H1 (cell line): ENCODE data around the gene DOK6. TPM values are rescaled to one million over a fixed set of nuclear protein-coding genes. Genes with fewer than 3 reads are reported as not detected.

ENCODE experiments used
- CTCF ChIA-PET: fragments of 300-600 bp; sonication (Branson Sonifier 250); formaldehyde crosslinking; loops from one replicate; lab custom pipeline; 2021; ENCODE audit not compliant: partially characterized antibody; lab: Charles Lee
- POLR2A ChIA-PET: fragments of 300-600 bp; sonication (Branson Sonifier 250); formaldehyde crosslinking; loops from one replicate; lab custom pipeline; 2021; ENCODE audit warnings: inconsistent platforms; ENCODE audit not compliant: partially characterized antibody; lab: Charles Lee
- DNase-seq, 2 experiments: peaks; one replicate each; pipeline versions ENCODE4 v3.0.0 to v3.0.0-alpha.2; 2010 to 2022; ENCODE audit warnings: low spot score in 2 of 2, low read depth in 1 of 2, mixed read lengths in 1 of 2
- FAIRE-seq: peaks from 2 replicates; lab custom pipeline; 2011; peaks lifted over from hg19 to GRCh38; lab: Jason Lieb, UNC
- H2AFZ ChIP-seq: 2 replicates; pipeline ENCODE4 v1.8.1; 2012; ENCODE audit warnings: low read length, inconsistent platforms
- H2AK5ac ChIP-seq: 2 replicates; pipeline ENCODE4 v1.6.1; 2013; ENCODE audit warnings: low read depth, low read length
- H2BK120ac ChIP-seq: replicated peaks from 2 replicates; pipeline ENCODE3; 2013; ENCODE audit warnings: low read depth, low read length, inconsistent platforms
- H2BK12ac ChIP-seq: 2 replicates; pipeline ENCODE4 v1.6.1; 2013; ENCODE audit warnings: low read depth, low read length
- H2BK15ac ChIP-seq: 2 replicates; pipeline ENCODE4 v1.6.1; 2013; ENCODE audit warnings: low read length
- H2BK20ac ChIP-seq: 2 replicates; pipeline ENCODE4 v1.6.1; 2013; ENCODE audit warnings: low read length
- H2BK5ac ChIP-seq: 2 replicates; pipeline ENCODE4 v1.6.1; 2013; ENCODE audit warnings: low read depth, low read length
- H3K14ac ChIP-seq: 2 replicates; pipeline ENCODE4 v1.6.1; 2013; ENCODE audit warnings: inconsistent platforms; ENCODE audit not compliant: insufficient read length
- H3K18ac ChIP-seq: 2 replicates; pipeline ENCODE4 v1.6.1; 2013; ENCODE audit warnings: low read length; ENCODE audit errors: extremely low read depth
- H3K23ac ChIP-seq: 2 replicates; pipeline ENCODE4 v1.6.1; 2013; ENCODE audit warnings: inconsistent platforms; ENCODE audit not compliant: insufficient read length
- H3K23me2 ChIP-seq: 2 replicates; pipeline ENCODE4 v1.6.1; 2013; ENCODE audit warnings: low read depth, low read length
- H3K27ac ChIP-seq: 2 replicates; pipeline ENCODE4 v1.6.1; 2011; ENCODE audit warnings: low read depth, low read length, inconsistent platforms
- H3K27me3 ChIP-seq, 4 experiments: replicated peaks in 1 of 4; 1 replicate in 1 of 4; 2 replicates in 3 of 4; pipeline versions ENCODE4 v1.6.1 to v1.8.1; 2011 to 2013; ENCODE audit warnings: low read length in 3 of 4, mild to moderate bottlenecking in 3 of 4, inconsistent platforms in 2 of 4, mixed read lengths in 2 of 4, moderate library complexity in 1 of 4; ENCODE audit not compliant: control insufficient read depth in 3 of 4, insufficient read depth in 3 of 4; ENCODE audit errors: extremely low read depth in 1 of 4
- H3K36me3 ChIP-seq, 4 experiments: 2 replicates each; pipeline versions ENCODE4 v1.6.1 to v1.8.1; 2011 to 2013; ENCODE audit warnings: mild to moderate bottlenecking in 4 of 4, low read length in 3 of 4, moderate library complexity in 2 of 4, control low read depth in 1 of 4, inconsistent platforms in 1 of 4; ENCODE audit not compliant: insufficient read depth in 4 of 4, control insufficient read depth in 2 of 4
- H3K4ac ChIP-seq: replicated peaks from 2 replicates; pipeline ENCODE3; 2013; ENCODE audit warnings: low read length, low read depth, mixed read lengths, inconsistent platforms; ENCODE audit not compliant: insufficient read length
- H3K4me1 ChIP-seq, 4 experiments: replicated peaks in 1 of 4; 1 replicate in 1 of 4; 2 replicates in 3 of 4; pipeline versions ENCODE4 v1.6.1 to v1.8.1; 2011 to 2013; ENCODE audit warnings: low read length in 3 of 4, inconsistent platforms in 2 of 4, mixed read lengths in 1 of 4; ENCODE audit not compliant: insufficient read depth in 4 of 4, control insufficient read depth in 3 of 4
- H3K4me2 ChIP-seq, 2 experiments: 2 replicates each; pipeline versions ENCODE4 v1.6.1 to v1.8.1; 2011 to 2013; ENCODE audit warnings: low read depth in 2 of 2, low read length in 2 of 2, control low read depth in 1 of 2, inconsistent platforms in 1 of 2, mild to moderate bottlenecking in 1 of 2; ENCODE audit not compliant: insufficient read depth in 1 of 2
- H3K4me3 ChIP-seq, 4 experiments: fragments of 200-600, 300-600 bp in 1 of 4; sonication (generic), shearing (Covaris generic), sonication (Bioruptor Twin) in 1 of 4; 2 replicates each; pipeline versions ENCODE4 v1.5.1 to v1.8.1; 2011 to 2016; ENCODE audit warnings: low read length in 4 of 4, low read depth in 3 of 4, control low read depth in 2 of 4, inconsistent platforms in 2 of 4, mild to moderate bottlenecking in 2 of 4, mixed read lengths in 1 of 4, moderate library complexity in 1 of 4; ENCODE audit not compliant: insufficient read depth in 2 of 4; ENCODE audit errors: extremely low read depth in 1 of 4
- H3K56ac ChIP-seq: replicated peaks from 2 replicates; pipeline ENCODE3; 2013; ENCODE audit warnings: low read depth, mild to moderate bottlenecking, mixed read lengths, low read length, inconsistent platforms; ENCODE audit not compliant: insufficient read length
- H3K79me1 ChIP-seq: 2 replicates; pipeline ENCODE4 v1.6.1; 2013; ENCODE audit warnings: low read depth, low read length, control low read depth
- H3K79me2 ChIP-seq, 2 experiments: 2 replicates each; pipeline versions ENCODE4 v1.6.1 to v1.8.1; 2012 to 2013; ENCODE audit warnings: low read length in 2 of 2, mild to moderate bottlenecking in 2 of 2, inconsistent platforms in 1 of 2; ENCODE audit not compliant: insufficient read depth in 2 of 2, control insufficient read depth in 1 of 2
- H3K9ac ChIP-seq, 4 experiments: replicated peaks in 1 of 4; 1 replicate in 1 of 4; 2 replicates in 3 of 4; pipeline versions ENCODE4 v1.6.1 to v1.8.1; 2011 to 2013; ENCODE audit warnings: low read depth in 3 of 4, low read length in 3 of 4, control low read depth in 2 of 4, mild to moderate bottlenecking in 2 of 4, moderate library complexity in 2 of 4, inconsistent platforms in 1 of 4; ENCODE audit errors: extremely low read depth in 1 of 4
- H3K9me3 ChIP-seq, 2 experiments: 2 replicates each; pipeline versions ENCODE4 v1.6.1 to v1.8.1; 2012 to 2013; ENCODE audit warnings: mild to moderate bottlenecking in 2 of 2, moderate library complexity in 2 of 2, control low read depth in 1 of 2, inconsistent platforms in 1 of 2, low read depth in 1 of 2, low read length in 1 of 2, mixed read lengths in 1 of 2; ENCODE audit not compliant: insufficient read depth in 2 of 2
- H4K20me1 ChIP-seq, 2 experiments: replicated peaks in 1 of 2; 2 replicates each; pipeline versions ENCODE3 to v1.8.1; 2011 to 2013; ENCODE audit warnings: inconsistent platforms in 2 of 2, low read length in 2 of 2, mild to moderate bottlenecking in 1 of 2; ENCODE audit not compliant: insufficient read depth in 2 of 2, control insufficient read depth in 1 of 2
- H4K5ac ChIP-seq: 2 replicates; pipeline ENCODE4 v1.6.1; 2013; ENCODE audit warnings: low read length, low read depth, mixed read lengths, inconsistent platforms; ENCODE audit not compliant: insufficient read length
- H4K8ac ChIP-seq: 2 replicates; pipeline ENCODE4 v1.8.0; 2013; ENCODE audit warnings: mild to moderate bottlenecking, moderate library complexity, low read length, inconsistent platforms; ENCODE audit not compliant: insufficient read depth; ENCODE audit errors: extremely low read depth
- H4K91ac ChIP-seq: replicated peaks from 2 replicates; pipeline ENCODE3; 2013; ENCODE audit warnings: low read length, mixed read lengths, inconsistent platforms; ENCODE audit not compliant: insufficient read length
- ASH2L ChIP-seq: fragments of 200-600, 300-600 bp; sonication (generic); IDR thresholded peaks from one replicate; pipeline ENCODE4 v1.7.1; 2017; ENCODE audit warnings: low read length
- ATF3 ChIP-seq: IDR thresholded peaks from 2 replicates; pipeline ENCODE4 v1.6.1; 2011; ENCODE audit warnings: low read depth, mild to moderate bottlenecking, low read length; ENCODE audit not compliant: insufficient read depth
- BACH1 ChIP-seq: IDR thresholded peaks from 2 replicates; pipeline ENCODE4 v1.6.1; 2012; ENCODE audit warnings: low read length, improper control_type of control experiment
- FOSL1 ChIP-seq: IDR thresholded peaks from 2 replicates; pipeline ENCODE4 v1.6.1; 2011; ENCODE audit warnings: mild to moderate bottlenecking, low read depth, low read length, moderate library complexity; ENCODE audit not compliant: insufficient read depth
- GABPA ChIP-seq: IDR thresholded peaks from 2 replicates; pipeline ENCODE4 v1.6.1; 2011; ENCODE audit warnings: mild to moderate bottlenecking, low read length, moderate library complexity, borderline replicate concordance; ENCODE audit not compliant: insufficient read depth
- HDAC6 ChIP-seq: IDR thresholded peaks from one replicate; pipeline ENCODE4 v1.7.1; 2012; ENCODE audit warnings: low read depth, mild to moderate bottlenecking, inconsistent platforms, low read length, moderate library complexity
- POLR2A ChIP-seq, 2 experiments: IDR thresholded peaks; 1 replicate in 1 of 2; 2 replicates in 1 of 2; pipeline ENCODE4 v1.6.1; 2011; ENCODE audit warnings: low read depth in 2 of 2, low read length in 2 of 2, mild to moderate bottlenecking in 2 of 2; ENCODE audit errors: control extremely low read depth in 1 of 2
- POU5F1 ChIP-seq: IDR thresholded peaks from 2 replicates; pipeline ENCODE4 v1.6.1; 2011; ENCODE audit warnings: low read depth, mild to moderate bottlenecking, low read length, moderate library complexity
- RAD21 ChIP-seq, 2 experiments: IDR thresholded peaks in 1 of 2; conservative IDR thresholded peaks in 1 of 2; 2 replicates each; pipeline ENCODE4 v1.6.1; 2011; ENCODE audit warnings: low read depth in 2 of 2, low read length in 2 of 2, improper control_type of control experiment in 1 of 2, inconsistent platforms in 1 of 2, mild to moderate bottlenecking in 1 of 2, moderate library complexity in 1 of 2
- SAP30 ChIP-seq: fragments of 300-600 bp; sonication (generic); IDR thresholded peaks from 2 replicates; pipeline ENCODE4 v1.7.1; 2012; ENCODE audit warnings: low read length, moderate library complexity, mild to moderate bottlenecking, inconsistent platforms; ENCODE audit not compliant: insufficient read depth, insufficient replicate concordance
- TAF7 ChIP-seq: optimal IDR thresholded peaks from 2 replicates; pipeline ENCODE3; 2011; ENCODE audit warnings: low read depth, mild to moderate bottlenecking, inconsistent platforms, low read length, moderate library complexity, borderline replicate concordance
- USF2 ChIP-seq: IDR thresholded peaks from 2 replicates; pipeline ENCODE4 v1.6.1; 2011; ENCODE audit warnings: low read length, improper control_type of control experiment
- WGBS, 2 experiments: shearing (Covaris generic) in 1 of 2; methylation state at CpG; one replicate each; pipeline versions ENCODE4 v1.1.6 to v1.1.7; 2013 to 2015; ENCODE audit warnings: low lambda C conversion rate in 2 of 2, mixed read lengths in 2 of 2, inconsistent platforms in 1 of 2, low coverage in 1 of 2, missing lambda C conversion rate in 1 of 2; ENCODE audit not compliant: insufficient replicate concordance in 2 of 2, insufficient coverage in 1 of 2, insufficient read length in 1 of 2; ENCODE audit errors: extremely low coverage in 1 of 2, missing lambda C conversion rate in 1 of 2; 5-methylcytosine and 5-hydroxymethylcytosine counted together
- polyA plus RNA-seq, 7 experiments: library from polyadenylated mRNA; depleted of rRNA in 3 of 7; stranded (reverse) in 5 of 7; unstranded in 2 of 7; fragments of >200 nt in 5 of 7; fragments of 200-250 nt in 2 of 7; gene quantifications; 1 replicate in 5 of 7; 2 replicates in 1 of 7; 4 replicates in 1 of 7; pipeline versions ENCODE4 v1.2.1 to v1.2.3, GENCODE V29; 2011 to 2013; ENCODE audit warnings: missing spikeins in 2 of 7, mixed read lengths in 2 of 7
- total RNA-seq: library from RNA; stranded (reverse); fragmentation: NEBNext Ultra II Directional; extraction: Animal tissue kit (Norgen Biotek cat#: 25700); gene quantifications from 2 replicates; pipeline ENCODE4 v1.2.1, GENCODE V29; 2021

The DOK6 gene
- total and polyA plus RNA-seq, 2 of the 8 experiments (the other 6 are each of a cell fraction or from before 2014, with no cell fraction given): 0.33 to 0.50 TPM

DNA sequence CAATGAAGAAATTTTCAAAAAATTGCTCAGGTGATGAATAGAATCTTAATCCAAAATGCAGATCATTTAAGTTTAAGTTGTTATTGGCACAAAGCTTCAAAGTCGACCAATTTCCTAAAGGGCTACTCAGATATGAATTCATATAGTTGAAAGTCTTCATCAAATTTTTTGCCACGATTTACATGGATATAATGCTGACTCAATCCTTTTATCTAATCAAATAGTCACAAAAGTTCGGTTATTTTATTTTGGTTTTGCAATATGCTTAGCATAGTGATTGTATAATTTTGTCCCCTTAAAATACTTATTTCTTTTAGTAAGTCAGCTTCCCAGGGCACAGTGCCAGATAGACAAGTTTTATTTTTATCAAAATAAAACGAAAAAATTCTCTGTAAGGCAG lies 319.7 kb downstream of the DOK6 start:
- no peak overlapping the region for H4K5ac ChIP-seq
- 91% methylated on average over 4 of the region's 4 CpGs; no CpG with 5 or more reads in 1 of the 2 experiments for WGBS, 2 experiments
- H3K79me1 ChIP-seq: no peaks in the 10 kb centered on the region
- no peak overlapping the region for H3K56ac ChIP-seq
- H3K27ac ChIP-seq: no peak overlapping the region
- FAIRE-seq (no peak), DNase-seq (no peak)
- H2BK12ac ChIP-seq: no peak overlapping the region
- H4K91ac ChIP-seq: no peak overlapping the region
- H4K8ac ChIP-seq: no peak overlapping the region
- H3K18ac ChIP-seq: no peak overlapping the region
- H3K9me3 ChIP-seq: peaks cover 10 to 17% of the 10 kb centered on the region in 2 experiments
- no peaks in the 10 kb centered on the region for H3K27me3 ChIP-seq
- peaks cover 0 to 6% (median 3%) of the 10 kb centered on the region in 4 experiments; a peak in 2 of 7 replicates for H3K4me1 ChIP-seq
- H2BK5ac ChIP-seq: no peak overlapping the region
- no peak overlapping the region for H3K4me2 ChIP-seq
- no peak overlapping the region for H3K4ac ChIP-seq
- H3K23ac ChIP-seq: no peak overlapping the region
- peaks cover 0 to 3% (median 0%) of the 10 kb centered on the region in 4 experiments; a peak in 1 of 8 replicates for H3K36me3 ChIP-seq
- H3K9ac ChIP-seq: no peak overlapping the region
- H3K23me2 ChIP-seq: no peaks in the 10 kb centered on the region
- no peak overlapping the region for H3K4me3 ChIP-seq
- ChIA-PET POLR2A (no interaction called here), CTCF (interaction anchor here (0.9 to 1.4 kb wide), 2 partner anchors 10 to 706 kb away, joined by 3 to 4 read pairs; no protein-coding TSS in a partner anchor)
- H3K79me2 ChIP-seq: no peaks in the 10 kb centered on the region
- no peak overlapping the region for H3K14ac ChIP-seq
- no peak overlapping the region for H2AFZ ChIP-seq
- H2BK15ac ChIP-seq: no peak overlapping the region
- H2BK20ac ChIP-seq: no peak overlapping the region
- H2AK5ac ChIP-seq: no peak overlapping the region
- H4K20me1 ChIP-seq: no peaks in the 10 kb centered on the region
- H2BK120ac ChIP-seq: no peak overlapping the region
- TF ChIP-seq TAF7: no peak
- TF ChIP-seq GABPA: no peak
- TF ChIP-seq SAP30: no peak
- TF ChIP-seq ATF3: no peak
- TF ChIP-seq POU5F1: no peak
- no peak for TF ChIP-seq HDAC6
- TF ChIP-seq RAD21 (IDR thresholded peaks at IDR 0.05 in 1 of 2, conservative IDR thresholded peaks at IDR 0.05 in 1 of 2; ENCODE audit: low read depth in 2 of 2, low read length in 2 of 2): no peak
- TF ChIP-seq USF2: no peak
- no peak for TF ChIP-seq FOSL1
- TF ChIP-seq POLR2A (IDR thresholded peaks at IDR 0.05; ENCODE audit: control extremely low read depth in 1 of 2, low read depth in 2 of 2, low read length in 2 of 2): no peak
- no peak for TF ChIP-seq ASH2L
- no peak for TF ChIP-seq BACH1
